Measurements from ENCODE around the gene PRR20G.
"Not testable (repeated sequence)": the region's sequence is repeated elsewhere in the genome, so short reads cannot be mapped to it uniquely, and the experiment has no call there.

The PRR20G gene

DNA sequence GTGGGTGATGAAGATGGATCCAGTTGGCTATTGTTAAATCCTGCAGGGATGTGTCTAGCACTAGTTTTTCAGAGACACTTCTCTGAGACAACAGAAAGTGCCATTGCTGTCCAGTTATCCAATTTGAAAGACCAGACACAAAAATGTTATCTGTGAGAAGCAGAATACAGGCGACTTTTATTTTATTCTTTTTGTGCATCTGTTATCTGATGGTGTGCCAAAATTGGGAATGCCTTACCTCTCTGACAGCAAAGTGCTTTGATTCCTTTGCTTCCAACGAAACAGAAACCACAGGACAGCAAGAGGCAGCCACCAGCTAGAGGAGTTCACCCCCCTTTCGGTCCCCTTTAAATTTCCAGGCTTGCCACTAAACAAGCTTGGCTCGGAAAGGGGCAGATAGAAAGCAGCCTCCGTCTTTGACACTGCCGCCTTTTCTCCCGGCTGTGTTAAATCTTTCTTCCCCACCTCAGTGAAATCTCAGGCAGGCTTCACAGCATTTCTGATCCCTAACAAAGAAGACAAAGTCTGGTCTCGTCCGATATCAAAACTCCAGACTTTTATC, 17.7 kb upstream of the PRR20G start:
- no peak overlapping the region for H3K4me3 ChIP-seq (ENCODE audit: low read depth in 1 of 5, low read length in 5 of 5)

DNA sequence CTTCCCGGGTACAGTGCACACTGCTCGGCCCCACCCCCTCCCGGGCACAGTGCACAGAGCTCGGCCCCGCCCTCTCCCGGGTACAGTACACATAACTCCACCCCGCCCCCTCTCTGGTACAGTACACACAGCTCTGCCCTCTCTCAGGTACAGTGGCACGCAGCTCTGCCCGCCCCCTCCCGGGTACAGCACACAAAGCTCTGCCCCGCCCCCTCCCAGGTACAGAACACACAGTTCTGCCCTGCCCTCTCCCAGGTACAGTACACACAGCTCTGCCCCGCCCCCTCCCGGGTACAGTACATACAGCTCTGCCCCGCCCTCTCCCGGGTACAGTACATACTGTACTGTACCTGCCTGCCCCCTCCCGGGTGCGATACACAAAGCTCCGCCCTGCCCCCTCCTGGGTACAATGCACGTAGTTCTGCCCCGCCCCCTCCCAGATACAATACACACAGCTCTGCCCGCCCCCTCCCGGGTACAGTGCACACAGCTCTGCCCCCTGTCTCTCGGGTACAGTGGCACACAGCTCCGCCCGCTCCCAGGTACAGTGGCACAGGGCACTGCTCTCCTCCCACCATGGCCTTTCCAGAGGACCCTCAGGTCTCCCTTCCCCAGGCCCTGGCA, 16.4 kb upstream of the PRR20G start:
- Histone ChIP-seq H3K36me3 (ENCODE audit: control insufficient read depth in 5 of 5, insufficient read depth in 5 of 5, low read length in 5 of 5) (no peaks in the 10 kb centered on the region), H3K9me3 (ENCODE audit: control insufficient read depth in 5 of 5, low read length in 5 of 5) (peaks cover 0 to 3% (median 0%) of the 10 kb centered on the region in 5 donors), H3K4me1 (ENCODE audit: control insufficient read depth in 5 of 5, insufficient read depth in 5 of 5, low read length in 5 of 5) (peaks cover 0 to 12% (median 5%) of the 10 kb centered on the region in 5 donors), H3K27ac (ENCODE audit: low read depth, low read length) (no peak overlapping the region), H3K27me3 (ENCODE audit: control insufficient read depth in 5 of 5, insufficient read depth in 4 of 5, low read length in 5 of 5) (peaks cover 0 to 12% (median 0%) of the 10 kb centered on the region in 5 donors), H3K4me3 (ENCODE audit: low read depth in 1 of 5, low read length in 5 of 5) (no peak overlapping the region), H3K9ac (ENCODE audit: low read length in 5 of 5) (no peak overlapping the region)

More for the DNA sequence above, 17.7 kb upstream of the PRR20G start:
- H3K36me3 ChIP-seq (ENCODE audit: control insufficient read depth in 5 of 5, insufficient read depth in 5 of 5, low read length in 5 of 5), result no peaks in the 10 kb centered on the region
- peaks cover 0 to 12% (median 0%) of the 10 kb centered on the region in 5 donors for H3K27me3 ChIP-seq (ENCODE audit: control insufficient read depth in 5 of 5, insufficient read depth in 4 of 5, low read length in 5 of 5)
- peaks cover 0 to 3% (median 0%) of the 10 kb centered on the region in 5 donors for H3K9me3 ChIP-seq (ENCODE audit: control insufficient read depth in 5 of 5, low read length in 5 of 5)
- no peak overlapping the region for H3K27ac ChIP-seq (ENCODE audit: low read depth, low read length)
- H3K4me1 ChIP-seq (ENCODE audit: control insufficient read depth in 5 of 5, insufficient read depth in 5 of 5, low read length in 5 of 5), result peaks cover 0 to 7% (median 5%) of the 10 kb centered on the region in 5 donors
- H3K9ac ChIP-seq (ENCODE audit: low read length in 5 of 5), result no peak overlapping the region

DNA sequence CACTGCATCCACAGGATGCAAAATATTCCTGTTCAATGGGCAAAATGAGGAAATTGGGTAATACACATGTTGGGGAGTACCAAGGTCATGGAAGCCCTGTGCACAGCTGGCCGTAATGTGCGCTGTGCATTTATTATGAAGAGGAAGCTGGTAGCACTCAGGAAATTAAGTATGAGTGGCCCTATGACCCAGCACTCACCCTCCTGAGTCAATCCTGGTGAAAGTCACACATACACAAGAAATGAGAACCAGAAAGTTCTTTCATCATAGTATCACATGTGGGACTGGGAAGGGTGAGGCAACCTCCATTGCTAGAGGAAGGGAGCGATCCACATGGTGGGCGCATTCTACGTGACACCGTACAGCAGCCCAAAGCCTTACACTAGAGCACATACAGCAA, 11.4 kb upstream of the PRR20G start:
- Histone ChIP-seq H3K27ac (ENCODE audit: low read depth, low read length) (no peak overlapping the region), H3K4me3 (ENCODE audit: low read depth in 1 of 5, low read length in 5 of 5) (no peak overlapping the region), H3K4me1 (ENCODE audit: control insufficient read depth in 5 of 5, insufficient read depth in 5 of 5, low read length in 5 of 5) (peaks cover 0 to 5% (median 0%) of the 10 kb centered on the region in 5 donors), H3K27me3 (ENCODE audit: control insufficient read depth in 5 of 5, insufficient read depth in 4 of 5, low read length in 5 of 5) (no peaks in the 10 kb centered on the region), H3K9me3 (ENCODE audit: control insufficient read depth in 5 of 5, low read length in 5 of 5) (no peaks in the 10 kb centered on the region), H3K36me3 (ENCODE audit: control insufficient read depth in 5 of 5, insufficient read depth in 5 of 5, low read length in 5 of 5) (no peaks in the 10 kb centered on the region), H3K9ac (ENCODE audit: low read length in 5 of 5) (no peak overlapping the region)

DNA sequence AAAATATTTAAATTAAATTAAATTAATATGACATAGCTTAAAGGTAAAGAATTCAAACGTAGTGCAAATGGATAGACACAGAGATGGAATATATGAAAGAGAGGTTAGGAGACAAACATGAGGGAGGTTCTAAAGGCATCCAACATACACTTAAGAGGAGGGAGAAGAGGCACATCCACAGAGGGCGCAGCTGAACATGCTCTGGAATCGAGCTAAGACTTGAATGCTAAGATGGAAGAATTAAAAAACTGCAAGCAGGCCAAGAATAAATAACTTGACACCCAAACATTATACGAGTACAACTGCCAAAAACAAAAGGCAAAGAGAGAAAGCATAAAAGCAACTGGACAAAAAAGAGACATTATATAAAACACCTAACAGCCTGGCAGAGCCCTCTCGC, 9.1 kb upstream of the PRR20G start:
- no peak overlapping the region for H3K27ac ChIP-seq (ENCODE audit: low read depth, low read length)
- H3K36me3 ChIP-seq (ENCODE audit: control insufficient read depth in 5 of 5, insufficient read depth in 5 of 5, low read length in 5 of 5), result no peaks in the 10 kb centered on the region
- no peak overlapping the region for H3K9ac ChIP-seq (ENCODE audit: low read length in 5 of 5)
- H3K4me3 ChIP-seq (ENCODE audit: low read depth in 1 of 5, low read length in 5 of 5), result no peak overlapping the region
- H3K9me3 ChIP-seq (ENCODE audit: control insufficient read depth in 5 of 5, low read length in 5 of 5), result peaks cover 0 to 2% (median 0%) of the 10 kb centered on the region in 5 donors
- no peaks in the 10 kb centered on the region for H3K27me3 ChIP-seq (ENCODE audit: control insufficient read depth in 5 of 5, insufficient read depth in 4 of 5, low read length in 5 of 5)
- peaks cover 0 to 5% (median 0%) of the 10 kb centered on the region in 5 donors for H3K4me1 ChIP-seq (ENCODE audit: control insufficient read depth in 5 of 5, insufficient read depth in 5 of 5, low read length in 5 of 5)

DNA sequence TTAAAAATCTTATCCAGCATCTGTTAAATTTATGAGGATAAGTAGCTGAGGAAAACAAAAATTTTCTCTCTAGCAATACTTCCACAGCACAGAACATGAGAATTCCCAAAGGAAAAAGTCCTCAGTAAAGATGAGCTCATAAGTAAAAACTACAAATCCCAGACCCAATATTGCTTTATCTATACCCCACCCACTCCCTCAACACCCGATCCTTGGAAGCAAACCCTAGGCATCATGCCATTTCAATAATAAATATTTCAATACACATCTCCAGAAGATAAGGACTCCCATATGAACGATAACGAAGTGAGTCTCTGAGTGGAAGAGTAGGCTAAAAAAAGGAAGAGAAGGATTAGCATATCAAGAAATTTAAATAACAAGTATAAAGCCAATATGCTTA, 8.3 kb upstream of the PRR20G start:
- no peaks in the 10 kb centered on the region for H3K36me3 ChIP-seq (ENCODE audit: control insufficient read depth in 5 of 5, insufficient read depth in 5 of 5, low read length in 5 of 5)
- H3K9me3 ChIP-seq (ENCODE audit: control insufficient read depth in 5 of 5, low read length in 5 of 5), result peaks cover 0 to 2% (median 0%) of the 10 kb centered on the region in 5 donors
- peaks cover 0 to 5% (median 0%) of the 10 kb centered on the region in 5 donors for H3K4me1 ChIP-seq (ENCODE audit: control insufficient read depth in 5 of 5, insufficient read depth in 5 of 5, low read length in 5 of 5)
- H3K27ac ChIP-seq (ENCODE audit: low read depth, low read length), result no peak overlapping the region
- no peaks in the 10 kb centered on the region for H3K27me3 ChIP-seq (ENCODE audit: control insufficient read depth in 5 of 5, insufficient read depth in 4 of 5, low read length in 5 of 5)
- H3K9ac ChIP-seq (ENCODE audit: low read length in 5 of 5), result no peak overlapping the region
- no peak overlapping the region for H3K4me3 ChIP-seq (ENCODE audit: low read depth in 1 of 5, low read length in 5 of 5)

DNA sequence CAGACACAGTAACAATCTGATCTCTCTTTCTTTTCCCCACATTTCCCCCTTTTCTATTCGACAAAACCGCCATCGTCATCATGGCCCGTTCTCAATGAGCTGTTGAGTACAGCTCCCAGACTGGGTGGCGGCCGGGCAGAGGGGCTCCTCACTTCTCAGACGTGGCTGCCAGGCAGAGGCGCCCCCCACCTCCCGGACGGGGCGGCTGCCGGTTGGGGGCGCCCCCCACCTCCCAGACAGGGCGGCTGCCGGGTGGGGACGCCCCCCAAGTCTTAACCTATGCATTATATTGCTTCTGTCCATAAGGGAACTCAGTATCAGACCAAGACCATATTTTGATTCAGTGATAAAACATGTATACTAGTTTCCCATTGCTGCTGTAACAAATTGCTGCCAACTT, 5.8 kb upstream of the PRR20G start:
- H3K4me3 ChIP-seq (ENCODE audit: low read depth in 1 of 5, low read length in 5 of 5); H3K27me3 ChIP-seq (ENCODE audit: control insufficient read depth in 5 of 5, insufficient read depth in 4 of 5, low read length in 5 of 5); H3K27ac ChIP-seq (ENCODE audit: low read depth, low read length); H3K36me3 ChIP-seq (ENCODE audit: control insufficient read depth in 5 of 5, insufficient read depth in 5 of 5, low read length in 5 of 5); H3K9ac ChIP-seq (ENCODE audit: low read length in 5 of 5); H3K9me3 ChIP-seq (ENCODE audit: control insufficient read depth in 5 of 5, low read length in 5 of 5); H3K4me1 ChIP-seq (ENCODE audit: control insufficient read depth in 5 of 5, insufficient read depth in 5 of 5, low read length in 5 of 5): not testable (repeated sequence)

DNA sequence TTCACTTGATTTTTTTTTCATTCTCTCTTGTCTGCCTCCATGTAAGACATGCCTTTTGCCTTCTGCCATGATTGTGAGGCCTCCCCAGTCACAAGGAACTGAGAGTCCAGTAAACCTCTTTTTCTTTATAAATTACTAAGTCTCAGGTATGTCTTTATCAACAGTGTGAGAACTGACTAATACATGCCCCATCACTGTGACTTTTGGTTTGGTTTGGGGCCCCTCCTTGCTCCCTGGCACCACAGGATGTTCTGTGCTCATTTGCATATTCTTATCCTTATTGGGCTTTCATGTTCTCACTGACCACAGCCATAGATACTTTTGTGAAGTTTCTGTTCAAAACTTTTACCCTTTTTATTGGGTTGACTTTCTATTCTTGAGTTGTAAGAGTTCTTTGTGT, 3.8 kb upstream of the PRR20G start:
- H3K27ac ChIP-seq (ENCODE audit: low read depth, low read length), result no peak overlapping the region
- H3K9ac ChIP-seq (ENCODE audit: low read length in 5 of 5), result no peak overlapping the region
- H3K36me3 ChIP-seq (ENCODE audit: control insufficient read depth in 5 of 5, insufficient read depth in 5 of 5, low read length in 5 of 5), result no peaks in the 10 kb centered on the region
- H3K27me3 ChIP-seq (ENCODE audit: control insufficient read depth in 5 of 5, insufficient read depth in 4 of 5, low read length in 5 of 5), result no peaks in the 10 kb centered on the region
- H3K4me3 ChIP-seq (ENCODE audit: low read depth in 1 of 5, low read length in 5 of 5), result no peak overlapping the region
- H3K4me1 ChIP-seq (ENCODE audit: control insufficient read depth in 5 of 5, insufficient read depth in 5 of 5, low read length in 5 of 5), result no peaks in the 10 kb centered on the region
- H3K9me3 ChIP-seq (ENCODE audit: control insufficient read depth in 5 of 5, low read length in 5 of 5), result peaks cover 0 to 3% (median 0%) of the 10 kb centered on the region in 5 donors

DNA sequence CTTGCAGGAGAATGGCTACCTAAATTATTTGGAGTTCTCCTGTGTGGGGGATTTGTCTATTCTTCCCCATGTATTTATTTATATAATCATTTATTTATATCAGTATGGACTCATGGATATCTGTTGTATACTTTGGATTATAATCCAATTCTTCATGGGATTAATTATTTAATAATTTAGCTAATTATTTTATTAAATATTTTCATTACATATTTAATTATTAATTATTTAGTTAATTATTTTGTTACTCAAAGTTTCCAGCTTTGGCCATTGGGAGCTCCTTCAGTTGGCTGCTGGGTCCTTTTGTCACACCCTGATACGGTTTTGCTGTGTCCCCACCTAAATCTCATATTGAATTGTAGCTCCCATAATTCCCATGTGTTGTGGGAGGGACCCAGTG, 3.3 kb upstream of the PRR20G start:
- H3K9ac ChIP-seq (ENCODE audit: low read length in 5 of 5), result no peak overlapping the region
- H3K27ac ChIP-seq (ENCODE audit: low read depth, low read length), result no peak overlapping the region

DNA sequence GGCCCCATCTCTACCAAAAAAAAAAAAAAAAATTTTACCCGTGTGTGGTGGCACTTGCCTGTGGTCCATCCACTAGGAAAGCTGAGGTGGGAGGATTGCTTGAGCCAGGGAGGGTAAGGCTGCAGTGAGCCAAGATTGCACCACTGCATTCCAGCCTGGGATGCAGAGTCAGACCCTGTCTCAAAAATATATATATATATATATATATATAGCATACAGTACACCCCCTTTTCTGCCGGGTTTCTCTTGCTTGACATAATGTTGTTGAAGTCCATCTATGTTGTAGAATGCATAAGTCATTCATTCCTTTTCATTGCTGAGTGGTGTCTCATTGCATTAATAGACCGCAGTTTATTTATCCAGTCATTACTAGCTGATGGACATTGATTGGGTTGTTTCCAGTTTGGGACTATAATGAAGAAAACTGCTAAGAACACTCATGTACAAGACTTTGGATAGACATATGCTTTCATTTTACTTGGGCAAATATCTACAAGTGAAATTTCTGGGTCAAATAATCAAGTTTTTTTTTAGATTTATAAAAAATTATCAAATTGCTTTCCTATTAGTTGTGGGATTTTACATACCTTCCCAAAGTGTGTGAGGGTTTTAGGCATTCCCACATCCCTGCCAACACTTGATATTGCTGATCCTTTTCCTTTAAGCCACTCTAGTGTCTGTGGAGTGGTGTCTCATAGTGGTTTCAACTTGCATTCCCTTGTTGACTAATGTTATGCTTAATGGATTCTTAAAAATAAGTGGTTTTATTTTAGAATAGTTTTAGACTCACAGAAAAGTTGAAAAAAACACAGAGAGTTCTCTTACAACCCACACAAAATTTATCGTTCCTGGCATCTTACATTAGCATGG, 2.1 kb upstream of the PRR20G start:
- Histone ChIP-seq H3K27ac (ENCODE audit: low read depth, low read length) (no peak overlapping the region), H3K36me3 (ENCODE audit: control insufficient read depth in 5 of 5, insufficient read depth in 5 of 5, low read length in 5 of 5) (no peaks in the 10 kb centered on the region), H3K9me3 (ENCODE audit: control insufficient read depth in 5 of 5, low read length in 5 of 5) (peaks cover 0 to 3% (median 0%) of the 10 kb centered on the region in 5 donors), H3K9ac (ENCODE audit: low read length in 5 of 5) (no peak overlapping the region), H3K27me3 (ENCODE audit: control insufficient read depth in 5 of 5, insufficient read depth in 4 of 5, low read length in 5 of 5) (no peaks in the 10 kb centered on the region), H3K4me3 (ENCODE audit: low read depth in 1 of 5, low read length in 5 of 5) (no peak overlapping the region), H3K4me1 (ENCODE audit: control insufficient read depth in 5 of 5, insufficient read depth in 5 of 5, low read length in 5 of 5) (no peaks in the 10 kb centered on the region)

More for the DNA sequence above, 3.3 kb upstream of the PRR20G start:
- Histone ChIP-seq H3K27me3 (ENCODE audit: control insufficient read depth in 5 of 5, insufficient read depth in 4 of 5, low read length in 5 of 5) (no peaks in the 10 kb centered on the region), H3K9me3 (ENCODE audit: control insufficient read depth in 5 of 5, low read length in 5 of 5) (peaks cover 0 to 3% (median 0%) of the 10 kb centered on the region in 5 donors), H3K36me3 (ENCODE audit: control insufficient read depth in 5 of 5, insufficient read depth in 5 of 5, low read length in 5 of 5) (no peaks in the 10 kb centered on the region), H3K4me3 (ENCODE audit: low read depth in 1 of 5, low read length in 5 of 5) (no peak overlapping the region), H3K4me1 (ENCODE audit: control insufficient read depth in 5 of 5, insufficient read depth in 5 of 5, low read length in 5 of 5) (no peaks in the 10 kb centered on the region)
